BLaER1 treated with 17β-estradiol and CSF1 and Interleukin-3, amounts not matched to agents 10 nM and 100 nM (cell line): ENCODE measurements around the gene TGFBR2.

Source experiments
- H3K27ac ChIP-seq, 11 experiments: shearing (Covaris generic); formaldehyde crosslinking; 2 replicates each; pipeline ENCODE4 v1.8.1; 2022
- H3K27me3 ChIP-seq, 11 experiments: shearing (Covaris generic); formaldehyde crosslinking; 2 replicates each; pipeline ENCODE4 v1.8.1; 2022
- H3K36me3 ChIP-seq, 11 experiments: shearing (Covaris generic); formaldehyde crosslinking; 2 replicates each; pipeline ENCODE4 v1.8.1; 2022
- H3K4me1 ChIP-seq, 10 experiments: shearing (Covaris generic); formaldehyde crosslinking; 2 replicates each; pipeline ENCODE4 v1.8.1; 2022
- H3K4me2 ChIP-seq, 11 experiments: shearing (Covaris generic); formaldehyde crosslinking; 2 replicates each; pipeline ENCODE4 v1.8.1; 2022
- H3K4me3 ChIP-seq, 10 experiments: shearing (Covaris generic); formaldehyde crosslinking; 2 replicates each; pipeline ENCODE4 v1.8.1; 2022
- H3K9ac ChIP-seq, 11 experiments: shearing (Covaris generic); formaldehyde crosslinking; 2 replicates each; pipeline ENCODE4 v1.8.1; 2022
- H3K9me3 ChIP-seq, 11 experiments: shearing (Covaris generic); formaldehyde crosslinking; replicated peaks in 1 of 11; 2 replicates each; pipeline ENCODE4 v1.8.1; 2022
- H4K20me1 ChIP-seq, 11 experiments: shearing (Covaris generic); formaldehyde crosslinking; 2 replicates each; pipeline ENCODE4 v1.8.1; 2022
- Cebpa-rat ChIP-seq, 11 experiments: shearing (Covaris generic); IDR thresholded peaks; 2 replicates each; pipeline ENCODE4 v1.8.1; 2022

TGFBR2 gene

DNA sequence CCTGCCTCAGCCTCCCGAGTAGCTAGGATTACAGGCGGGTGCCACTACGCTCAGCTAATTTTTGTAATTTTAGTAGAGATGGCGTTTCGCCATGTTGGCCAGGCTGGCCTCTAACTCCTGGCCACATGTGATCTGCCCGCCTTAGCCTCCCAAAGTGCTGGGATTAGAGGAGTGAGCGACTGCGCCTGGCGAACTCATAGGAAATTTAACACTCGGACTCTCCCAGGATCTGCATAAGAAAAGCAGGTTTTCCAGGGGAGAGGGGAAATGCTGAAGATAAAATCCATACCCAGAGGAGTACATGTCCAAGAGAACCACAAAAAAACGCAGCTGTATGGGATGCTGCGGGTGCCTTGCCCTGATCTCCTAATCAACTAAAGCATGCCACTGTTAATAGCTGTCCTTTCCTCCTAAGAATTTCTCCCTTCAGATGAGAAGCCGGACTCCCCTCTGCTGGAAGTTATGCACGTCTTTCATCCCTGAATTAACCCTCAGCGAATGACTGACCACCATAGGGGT is 25.3 kb upstream of the TGFBR2 start:
- peaks cover 21 to 35% (median 26%) of the 10 kb centered on the region in 10 experiments for H3K4me1 ChIP-seq

DNA sequence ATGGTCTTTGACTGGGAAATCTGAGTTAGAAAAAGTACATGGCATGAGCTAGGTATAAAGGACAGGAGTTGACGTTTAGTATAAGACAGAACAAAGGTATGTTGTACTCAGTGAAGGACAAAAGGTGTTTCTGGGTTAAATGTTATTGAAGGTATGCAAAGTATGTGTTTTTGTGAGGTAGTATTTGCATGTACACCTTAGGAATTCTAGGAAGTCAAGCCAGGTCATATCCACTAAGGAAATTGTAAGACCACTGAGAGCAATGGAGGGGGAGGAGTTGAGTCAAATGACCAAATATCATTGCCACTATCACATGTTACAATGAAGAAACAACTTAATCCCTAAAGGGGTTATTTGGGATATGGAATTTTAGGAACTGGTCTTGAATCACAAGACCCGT is 24.4 kb upstream of the TGFBR2 start:
- TF ChIP-seq Cebpa-rat (IDR thresholded peaks at IDR 0.05), result no peak
- no peak overlapping the region for H3K27ac ChIP-seq
- no peak overlapping the region for H3K4me2 ChIP-seq
- no peak overlapping the region for H3K4me3 ChIP-seq
- no peaks in the 10 kb centered on the region for H3K36me3 ChIP-seq
- no peaks in the 10 kb centered on the region for H3K9me3 ChIP-seq
- H3K9ac ChIP-seq, result no peak overlapping the region
- no peaks in the 10 kb centered on the region for H4K20me1 ChIP-seq
- H3K27me3 ChIP-seq, result no peaks in the 10 kb centered on the region
- H3K4me1 ChIP-seq, result peaks cover 18 to 36% (median 20%) of the 10 kb centered on the region in 10 experiments

More for the DNA sequence above, 25.3 kb upstream of the TGFBR2 start:
- no peak overlapping the region for H3K27ac ChIP-seq
- H3K27me3 ChIP-seq, result no peaks in the 10 kb centered on the region
- no peak for TF ChIP-seq Cebpa-rat (IDR thresholded peaks at IDR 0.05)
- no peaks in the 10 kb centered on the region for H3K36me3 ChIP-seq
- no peak overlapping the region for H3K9ac ChIP-seq
- H3K9me3 ChIP-seq, result no peaks in the 10 kb centered on the region
- no peak overlapping the region for H3K4me2 ChIP-seq
- no peaks in the 10 kb centered on the region for H4K20me1 ChIP-seq
- H3K4me3 ChIP-seq, result no peak overlapping the region

DNA sequence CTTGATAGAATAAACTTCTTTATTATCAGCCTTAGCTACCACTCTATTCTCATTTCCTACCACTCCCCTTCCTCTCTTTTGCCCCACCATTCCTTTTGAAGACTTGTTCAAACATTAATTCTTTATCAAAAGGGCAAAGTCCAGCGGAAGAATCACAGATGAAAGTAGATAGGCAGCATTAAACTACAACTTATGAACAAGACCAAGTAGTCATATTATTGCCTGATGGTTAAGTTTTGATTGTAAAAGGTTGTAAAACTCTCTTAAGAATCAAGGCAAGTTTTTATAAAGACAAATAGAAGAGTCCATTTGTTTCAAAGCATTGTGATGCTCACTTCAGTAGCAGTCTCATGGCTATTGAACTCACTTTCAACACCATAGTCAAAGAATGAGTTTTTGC is 22.4 kb upstream of the TGFBR2 start:
- Histone ChIP-seq H3K9me3 (peaks cover 0 to 8% (median 0%) of the 10 kb centered on the region in 11 experiments; a peak in 3 of 22 replicates), H3K27ac (no peak overlapping the region), H4K20me1 (no peaks in the 10 kb centered on the region), H3K36me3 (no peaks in the 10 kb centered on the region), H3K4me1 (peaks cover 0 to 18% (median under 1%) of the 10 kb centered on the region in 10 experiments; a peak in 7 of 20 replicates), H3K4me3 (no peak overlapping the region), H3K27me3 (no peaks in the 10 kb centered on the region), H3K9ac (no peak overlapping the region), H3K4me2 (peak overlapping the region in 2 of 11 experiments; percentile 6 to 13; a peak in 1 of 22 replicates)
- TF ChIP-seq Cebpa-rat (IDR thresholded peaks at IDR 0.05), result no peak

DNA sequence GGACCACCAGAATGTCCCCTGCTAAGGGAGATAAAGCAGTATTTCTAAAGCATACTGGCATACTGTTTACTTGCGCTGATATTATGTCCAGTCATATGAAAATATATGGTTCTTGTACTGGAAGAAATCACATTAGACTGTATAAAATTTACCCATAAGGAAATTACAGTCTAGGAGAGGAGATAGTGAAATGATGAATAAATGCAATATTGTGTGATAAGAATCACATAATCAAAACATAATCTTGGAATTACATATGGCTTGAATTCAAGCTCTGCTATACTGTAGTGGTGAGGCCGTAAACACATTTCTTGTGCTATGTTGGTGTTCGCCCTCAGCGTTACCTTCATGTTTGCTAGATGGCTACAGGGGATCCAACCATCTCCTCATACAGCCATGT is 20.7 kb upstream of the TGFBR2 start:
- peaks cover 0 to 17% (median 0%) of the 10 kb centered on the region in 10 experiments; a peak in 4 of 20 replicates for H3K4me1 ChIP-seq
- H3K4me2 ChIP-seq, result no peak overlapping the region

DNA sequence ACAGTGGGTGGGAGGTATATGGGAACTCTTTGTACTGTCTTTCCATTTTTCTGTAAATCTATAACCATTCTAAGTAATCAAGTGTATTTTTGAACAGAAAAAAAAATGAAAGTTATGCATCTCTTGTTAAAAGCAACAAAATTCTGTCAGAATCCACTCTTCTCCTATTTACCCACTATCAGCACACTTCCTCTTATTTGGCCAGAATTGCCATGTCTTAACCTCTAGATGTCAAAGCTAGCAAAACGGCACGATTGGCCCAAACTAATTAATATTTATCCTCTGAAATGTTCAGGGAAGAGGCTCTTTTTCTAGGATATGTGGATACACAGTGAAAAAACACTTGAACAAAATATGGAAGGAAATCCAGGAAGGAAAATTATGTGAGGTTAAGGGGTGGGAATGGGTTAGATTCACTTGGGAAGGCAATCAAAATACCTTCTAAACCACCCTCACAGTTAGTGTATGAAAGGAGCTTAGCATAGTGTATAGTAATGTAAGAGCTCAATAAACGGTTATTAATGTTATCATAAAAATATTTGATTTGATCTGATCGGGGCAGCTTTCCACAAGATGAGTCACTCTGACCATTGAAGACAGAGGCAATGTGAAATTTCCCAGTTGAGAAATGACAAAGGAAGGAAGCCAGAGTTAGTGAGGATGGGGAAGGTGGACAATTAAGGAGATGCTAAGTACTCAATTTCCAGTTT is 20.1 kb upstream of the TGFBR2 start:
- H3K27ac ChIP-seq, result no peak overlapping the region

More for the DNA sequence above, 20.7 kb upstream of the TGFBR2 start:
- Histone ChIP-seq H3K27me3 (no peaks in the 10 kb centered on the region), H3K9ac (no peak overlapping the region), H3K36me3 (no peaks in the 10 kb centered on the region), H3K4me3 (no peak overlapping the region), H3K27ac (no peak overlapping the region), H4K20me1 (no peaks in the 10 kb centered on the region), H3K9me3 (peaks cover 0 to 8% (median 0%) of the 10 kb centered on the region in 11 experiments; a peak in 4 of 22 replicates)
- TF ChIP-seq Cebpa-rat (IDR thresholded peaks at IDR 0.05), result no peak

DNA sequence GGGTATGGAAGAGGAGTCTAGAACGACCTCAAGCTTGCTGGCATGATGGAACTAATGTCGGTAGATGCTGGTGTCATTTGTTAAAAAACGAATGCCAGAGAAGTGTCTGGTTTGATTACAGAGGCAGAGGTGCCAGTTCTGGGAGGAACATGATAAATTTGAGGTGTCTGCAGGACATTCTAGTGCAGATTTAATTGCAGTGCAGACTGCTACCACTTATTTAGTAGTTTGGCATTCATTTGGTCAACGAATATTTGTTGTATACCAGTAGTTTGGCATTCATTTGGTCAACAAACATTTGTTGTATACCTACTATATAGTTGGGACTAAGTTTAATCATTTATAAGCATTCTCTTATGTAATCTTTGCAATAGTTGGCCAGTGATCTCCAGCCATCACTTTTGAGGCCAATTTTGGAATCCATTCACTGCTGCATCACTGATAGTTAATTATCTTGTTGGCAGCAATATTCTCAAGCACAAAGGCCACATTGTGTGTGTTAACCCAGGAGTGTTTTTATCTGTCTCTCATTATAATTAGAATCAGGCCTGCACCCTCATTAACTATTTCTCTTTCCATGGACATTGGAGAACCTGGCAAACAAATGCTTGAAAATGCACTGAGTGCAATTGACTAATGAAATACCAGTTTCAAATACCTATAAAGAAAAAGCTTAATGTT is 19.5 kb upstream of the TGFBR2 start:
- no peak for TF ChIP-seq Cebpa-rat (IDR thresholded peaks at IDR 0.05)
- H3K4me2 ChIP-seq, result peak overlapping the region in 2 of 11 experiments; percentile 7 to 8; a peak in 1 of 22 replicates
- no peaks in the 10 kb centered on the region for H3K36me3 ChIP-seq
- H4K20me1 ChIP-seq, result no peaks in the 10 kb centered on the region
- peaks cover 0 to 18% (median 7%) of the 10 kb centered on the region in 11 experiments; a peak in 10 of 22 replicates for H3K9me3 ChIP-seq
- H3K4me1 ChIP-seq, result peaks cover 0 to 17% (median 0%) of the 10 kb centered on the region in 10 experiments; a peak in 4 of 20 replicates
- H3K4me3 ChIP-seq, result no peak overlapping the region
- no peak overlapping the region for H3K27ac ChIP-seq
- no peak overlapping the region for H3K9ac ChIP-seq
- no peaks in the 10 kb centered on the region for H3K27me3 ChIP-seq

More for the DNA sequence above, 20.1 kb upstream of the TGFBR2 start:
- Histone ChIP-seq H3K9me3 (peaks cover 0 to 11% (median 3%) of the 10 kb centered on the region in 11 experiments; a peak in 10 of 22 replicates), H4K20me1 (no peaks in the 10 kb centered on the region), H3K4me1 (peaks cover 0 to 17% (median 0%) of the 10 kb centered on the region in 10 experiments; a peak in 4 of 20 replicates), H3K36me3 (no peaks in the 10 kb centered on the region), H3K4me3 (no peak overlapping the region), H3K27me3 (no peaks in the 10 kb centered on the region), H3K4me2 (peak overlapping the region in 2 of 11 experiments; percentile 7 to 8; a peak in 1 of 22 replicates), H3K9ac (no peak overlapping the region)
- TF ChIP-seq Cebpa-rat (IDR thresholded peaks at IDR 0.05), result no peak

DNA sequence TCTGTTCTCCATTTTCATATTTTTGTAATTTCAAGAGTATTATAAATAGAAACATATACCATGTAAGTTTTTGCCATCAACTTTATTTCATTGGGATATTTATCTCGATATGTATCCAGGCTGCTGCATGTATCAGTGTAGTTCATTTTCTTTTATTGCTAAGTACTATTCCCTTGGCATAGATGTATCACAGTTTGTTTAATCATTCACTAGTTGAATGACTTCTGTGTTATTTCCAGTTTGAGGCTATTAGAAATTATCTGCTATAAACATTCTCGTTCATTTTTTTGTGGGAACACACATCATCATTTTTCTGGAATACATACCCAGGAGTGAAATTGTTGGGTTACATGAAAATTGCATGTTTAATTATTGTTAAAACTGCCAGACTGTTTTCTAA is 18.5 kb upstream of the TGFBR2 start:
- H3K4me3 ChIP-seq, result no peak overlapping the region
- no peaks in the 10 kb centered on the region for H3K36me3 ChIP-seq
- no peak for TF ChIP-seq Cebpa-rat (IDR thresholded peaks at IDR 0.05)
- H3K27me3 ChIP-seq, result no peaks in the 10 kb centered on the region
- peaks cover 0 to 22% (median 9%) of the 10 kb centered on the region in 11 experiments; a peak in 10 of 22 replicates for H3K9me3 ChIP-seq
- H3K27ac ChIP-seq, result no peak overlapping the region
- H3K4me1 ChIP-seq, result peaks cover 0 to 17% (median 0%) of the 10 kb centered on the region in 10 experiments; a peak in 4 of 20 replicates
- H4K20me1 ChIP-seq, result no peaks in the 10 kb centered on the region
- H3K9ac ChIP-seq, result no peak overlapping the region
- H3K4me2 ChIP-seq, result no peak overlapping the region

DNA sequence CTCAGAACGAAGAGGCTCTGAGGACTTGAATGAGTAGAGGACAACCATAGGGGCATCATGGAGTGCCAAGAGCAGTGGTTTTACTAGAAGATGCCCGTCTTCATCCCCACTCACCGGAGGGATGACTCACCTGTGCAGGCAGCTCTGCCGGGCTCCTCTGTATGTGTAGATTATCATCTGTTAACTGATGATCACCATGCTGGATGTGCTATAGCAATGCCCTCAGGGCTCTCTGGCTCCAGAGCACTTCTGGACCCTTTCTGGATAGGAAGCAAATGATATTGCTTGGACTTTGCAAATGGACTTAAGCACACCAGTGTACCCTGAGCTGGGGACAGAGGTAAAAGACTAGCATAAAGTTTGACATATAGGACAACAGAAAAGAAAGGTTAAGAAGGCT is 10.2 kb upstream of the TGFBR2 start:
- Histone ChIP-seq H3K9ac (no peak overlapping the region), H3K27ac (no peak overlapping the region), H3K9me3 (peaks cover 10 to 32% (median 19%) of the 10 kb centered on the region in 11 experiments; a peak in 19 of 22 replicates), H3K4me2 (no peak overlapping the region), H3K36me3 (no peaks in the 10 kb centered on the region), H3K4me3 (no peak overlapping the region), H4K20me1 (no peaks in the 10 kb centered on the region), H3K27me3 (no peaks in the 10 kb centered on the region), H3K4me1 (peaks cover 22 to 42% (median 31%) of the 10 kb centered on the region in 10 experiments)
- TF ChIP-seq Cebpa-rat (IDR thresholded peaks at IDR 0.05), result no peak

DNA sequence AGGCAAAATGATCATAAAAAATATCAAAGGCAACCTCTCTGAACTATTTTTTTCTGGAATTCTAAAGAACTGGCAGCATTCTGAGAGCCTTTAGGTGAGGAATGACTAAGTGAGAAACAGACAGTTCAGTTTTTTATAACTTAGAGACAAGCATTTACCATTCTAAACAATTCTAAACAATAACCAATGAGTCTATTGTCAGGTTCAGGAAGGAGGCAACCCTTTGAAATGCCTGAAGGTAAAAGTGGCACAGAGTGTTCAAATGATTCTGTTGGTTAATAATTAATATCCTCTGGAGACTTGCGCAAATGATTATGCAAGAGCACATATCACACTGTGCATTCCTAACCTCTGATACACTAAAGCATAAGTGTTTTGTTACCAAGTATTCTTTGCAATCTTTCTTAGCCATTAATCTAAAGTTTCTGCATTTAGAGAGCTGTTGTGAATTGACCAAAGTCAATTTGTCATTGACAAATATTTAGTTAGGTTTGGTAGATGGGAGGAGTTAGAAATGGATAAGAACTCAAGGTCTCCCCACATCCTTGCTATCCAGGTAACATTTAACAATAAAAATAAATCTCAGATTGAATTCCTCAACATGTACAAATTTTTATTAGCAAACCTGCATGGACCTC is 9.2 kb upstream of the TGFBR2 start:
- Histone ChIP-seq H3K4me3 (no peak overlapping the region), H3K27ac (no peak overlapping the region), H3K36me3 (no peaks in the 10 kb centered on the region), H3K9ac (no peak overlapping the region), H3K4me1 (peaks cover 33 to 53% (median 42%) of the 10 kb centered on the region in 10 experiments), H3K27me3 (no peaks in the 10 kb centered on the region), H3K4me2 (peak overlapping the region in 8 of 11 experiments; percentile 4 to 31 (median 10); a peak in 6 of 22 replicates), H3K9me3 (peaks cover 2 to 30% (median 17%) of the 10 kb centered on the region in 11 experiments; a peak in 19 of 22 replicates), H4K20me1 (no peaks in the 10 kb centered on the region)
- no peak for TF ChIP-seq Cebpa-rat (IDR thresholded peaks at IDR 0.05)
